H9 (cell line): ENCODE measurements around the gene CYP2B6. TPM values are rescaled to one million over a fixed set of nuclear protein-coding genes. Genes with fewer than 3 reads are reported as not detected.

Source experiments
- DNase-seq: peaks from one replicate; pipeline ENCODE4 v3.0.0-alpha.2; 2017
- H2AFZ ChIP-seq: one replicate; pipeline ENCODE4 v1.6.1; 2013; ENCODE audit warnings: mild to moderate bottlenecking, low read length, control low read depth, moderate library complexity
- H2AK5ac ChIP-seq: 2 replicates; pipeline ENCODE4 v1.6.1; 2013; ENCODE audit warnings: low read length, control low read depth, mixed read lengths; ENCODE audit not compliant: insufficient read length
- H2BK120ac ChIP-seq: one replicate; pipeline ENCODE4 v1.6.1; 2013; ENCODE audit warnings: low read depth, mild to moderate bottlenecking, low read length, control low read depth, inconsistent platforms; ENCODE audit not compliant: poor library complexity, severe bottlenecking
- H2BK12ac ChIP-seq: 2 replicates; pipeline ENCODE4 v1.6.1; 2013; ENCODE audit warnings: low read length, control low read depth, mixed read lengths, low read depth; ENCODE audit not compliant: insufficient read length
- H2BK15ac ChIP-seq: 2 replicates; pipeline ENCODE4 v1.6.1; 2013; ENCODE audit warnings: low read depth, low read length, control low read depth
- H2BK20ac ChIP-seq: one replicate; pipeline ENCODE4 v1.6.1; 2013; ENCODE audit warnings: low read depth, mild to moderate bottlenecking, low read length, control low read depth, inconsistent platforms; ENCODE audit not compliant: poor library complexity, severe bottlenecking
- H2BK5ac ChIP-seq: 2 replicates; pipeline ENCODE4 v1.6.1; 2013; ENCODE audit warnings: low read length, control low read depth, mixed read lengths; ENCODE audit not compliant: insufficient read length
- H3K14ac ChIP-seq: 2 replicates; pipeline ENCODE4 v1.6.1; 2013; ENCODE audit warnings: low read length, control low read depth; ENCODE audit not compliant: insufficient read depth
- H3K18ac ChIP-seq: 2 replicates; pipeline ENCODE4 v1.6.1; 2013; ENCODE audit warnings: low read depth, mild to moderate bottlenecking, mixed read lengths, low read length, control low read depth; ENCODE audit not compliant: insufficient read length
- H3K23ac ChIP-seq: 2 replicates; pipeline ENCODE4 v1.6.1; 2013; ENCODE audit warnings: low read length, control low read depth, mixed read lengths, low read depth; ENCODE audit not compliant: insufficient read length
- H3K23me2 ChIP-seq: 2 replicates; pipeline ENCODE4 v1.6.1; 2013; ENCODE audit warnings: low read depth, mild to moderate bottlenecking, mixed read lengths, low read length, control low read depth; ENCODE audit not compliant: insufficient read length, poor library complexity, severe bottlenecking
- H3K27ac ChIP-seq: 2 replicates; pipeline ENCODE4 v1.5.1; 2013; ENCODE audit warnings: low read length, control low read depth, mixed read lengths, low read depth; ENCODE audit not compliant: insufficient read length
- H3K27me3 ChIP-seq: 2 replicates; pipeline ENCODE4 v1.6.1; 2013; ENCODE audit warnings: low read length, control low read depth, inconsistent platforms; ENCODE audit not compliant: insufficient read depth
- H3K4ac ChIP-seq: 2 replicates; pipeline ENCODE4 v1.6.1; 2013; ENCODE audit warnings: low read depth, mild to moderate bottlenecking, control low read depth, inconsistent platforms, low read length, moderate library complexity
- H3K4me1 ChIP-seq: 2 replicates; pipeline ENCODE4 v1.6.1; 2013; ENCODE audit warnings: low read length, control low read depth, inconsistent platforms; ENCODE audit not compliant: insufficient read depth
- H3K4me2 ChIP-seq: 2 replicates; pipeline ENCODE4 v1.6.1; 2013; ENCODE audit warnings: low read length, control low read depth, mixed read lengths; ENCODE audit not compliant: insufficient read length, insufficient read depth
- H3K56ac ChIP-seq: 2 replicates; pipeline ENCODE4 v1.6.1; 2013; ENCODE audit warnings: low read depth, mild to moderate bottlenecking, mixed read lengths, low read length, control low read depth; ENCODE audit not compliant: insufficient read length
- H3K79me1 ChIP-seq: 2 replicates; pipeline ENCODE4 v1.6.1; 2013; ENCODE audit warnings: low read depth, mild to moderate bottlenecking, moderate library complexity, low read length, control low read depth, inconsistent platforms; ENCODE audit not compliant: insufficient read depth, poor library complexity, severe bottlenecking
- H3K79me2 ChIP-seq: 2 replicates; pipeline ENCODE4 v1.6.1; 2013; ENCODE audit warnings: low read length, control low read depth, inconsistent platforms; ENCODE audit not compliant: insufficient read depth
- H3K9ac ChIP-seq: 2 replicates; pipeline ENCODE4 v1.6.1; 2013; ENCODE audit warnings: low read length, control low read depth, mixed read lengths; ENCODE audit not compliant: insufficient read length; ENCODE audit errors: extremely low read depth
- H3K9me3 ChIP-seq: one replicate; pipeline ENCODE4 v1.6.1; 2013; ENCODE audit warnings: low read depth, low read length, inconsistent platforms; ENCODE audit not compliant: control insufficient read depth
- H3T11ph ChIP-seq: one replicate; pipeline ENCODE4 v1.6.1; 2013; ENCODE audit warnings: mild to moderate bottlenecking, low read length, control low read depth, inconsistent platforms
- H4K20me1 ChIP-seq: one replicate; pipeline ENCODE4 v1.6.1; 2013; ENCODE audit not compliant: control insufficient read depth, insufficient read length, insufficient read depth
- H4K5ac ChIP-seq: 2 replicates; pipeline ENCODE4 v1.6.1; 2013; ENCODE audit warnings: low read depth, mild to moderate bottlenecking, mixed read lengths, low read length, control low read depth; ENCODE audit not compliant: insufficient read length
- H4K8ac ChIP-seq: replicated peaks from 2 replicates; pipeline ENCODE4 v1.6.1; 2013; ENCODE audit warnings: low read length, control low read depth, mixed read lengths, low read depth; ENCODE audit not compliant: insufficient read length
- H4K91ac ChIP-seq: 2 replicates; pipeline ENCODE4 v1.6.1; 2013; ENCODE audit warnings: low read depth, mild to moderate bottlenecking, moderate library complexity, mixed read lengths, low read length, control low read depth; ENCODE audit not compliant: insufficient read length
- H3K27ac Mint-ChIP-seq, 3 experiments: 2 replicates in 2 of 3; 3 replicates in 1 of 3; pipeline ENCODE4 v1.8.0; 2020 to 2021; ENCODE audit warnings: mixed read lengths in 3 of 3, mild to moderate bottlenecking in 1 of 3, moderate library complexity in 1 of 3
- H3K27me3 Mint-ChIP-seq: 2 replicates; pipeline ENCODE4 v1.8.0; 2021; ENCODE audit warnings: low read depth, mild to moderate bottlenecking, moderate library complexity, mixed read lengths
- H3K36me3 Mint-ChIP-seq, 3 experiments: 2 replicates in 2 of 3; 3 replicates in 1 of 3; pipeline ENCODE4 v1.8.0; 2020 to 2021; ENCODE audit warnings: low read depth in 3 of 3, mixed read lengths in 3 of 3; ENCODE audit not compliant: insufficient read depth in 1 of 3
- H3K4me1 Mint-ChIP-seq, 2 experiments: 2 replicates each; pipeline ENCODE4 v1.8.0; 2020; ENCODE audit warnings: mixed read lengths in 2 of 2
- H3K4me3 Mint-ChIP-seq, 2 experiments: 2 replicates in 1 of 2; 3 replicates in 1 of 2; pipeline ENCODE4 v1.8.0; 2020 to 2021; ENCODE audit warnings: mild to moderate bottlenecking in 2 of 2, mixed read lengths in 2 of 2, moderate library complexity in 1 of 2
- H3K9me3 Mint-ChIP-seq, 2 experiments: 2 replicates in 1 of 2; 3 replicates in 1 of 2; pipeline ENCODE4 v1.8.0; 2020; ENCODE audit warnings: mild to moderate bottlenecking in 2 of 2, mixed read lengths in 2 of 2, moderate library complexity in 1 of 2
- CTCF ChIP-seq: fragments of 200-600 bp; sonication (generic); conservative IDR thresholded peaks from 3 replicates; pipeline ENCODE4 v1.8.0; 2021; ENCODE audit warnings: antibody characterized with exemption, mild to moderate bottlenecking
- WGBS: extraction: QIAGEN DNeasy Blood & Tissue Kit; methylation state at CpG from one replicate; pipeline ENCODE4 v1.1.7; 2013; ENCODE audit warnings: missing lambda C conversion rate, low lambda C conversion rate, mixed read lengths; ENCODE audit not compliant: insufficient read length; ENCODE audit errors: extremely low coverage; 5-methylcytosine and 5-hydroxymethylcytosine counted together
- total RNA-seq: library from RNA; stranded (reverse); gene quantifications from 2 replicates; pipeline ENCODE4 v1.2.1, GENCODE V29; 2021

Gene CYP2B6
- total RNA-seq, 1 experiment from 2014 or later, result 3.0 TPM

GRCh38 chr19:41064974-41065569 is 74.0 kb downstream of the CYP2B6 start:
- Mint-ChIP-seq H3K4me3 (no peak overlapping the region), H3K27ac (no peak overlapping the region; a peak in 1 of 7 replicates), H3K9me3 (no peaks in the 10 kb centered on the region; a peak in 1 of 5 replicates), H3K36me3 (no peaks in the 10 kb centered on the region), H3K4me1 (no peaks in the 10 kb centered on the region), H3K27me3 (peaks cover 17% of the 10 kb centered on the region)
- Histone ChIP-seq H3K18ac (no peak overlapping the region), H4K20me1 (no peaks in the 10 kb centered on the region), H2BK20ac (no peak overlapping the region), H2AFZ (peak overlapping the region; percentile 99), H3K14ac (no peak overlapping the region), H3K79me2 (no peaks in the 10 kb centered on the region), H2BK120ac (no peak overlapping the region), H3K23ac (no peak overlapping the region), H3K9ac (no peak overlapping the region), H3T11ph (no peak overlapping the region), H3K9me3 (no peaks in the 10 kb centered on the region), H3K4me2 (no peak overlapping the region), H3K4ac (no peak overlapping the region), H3K27me3 (no peaks in the 10 kb centered on the region), H4K8ac (no peak overlapping the region), H2BK12ac (no peak overlapping the region), H2AK5ac (no peak overlapping the region), H3K23me2 (no peaks in the 10 kb centered on the region), H3K79me1 (no peaks in the 10 kb centered on the region), H4K5ac (no peak overlapping the region), H4K91ac (no peak overlapping the region), H3K56ac (no peak overlapping the region), H2BK15ac (no peak overlapping the region), H3K4me1 (no peaks in the 10 kb centered on the region), H3K27ac (no peak overlapping the region), H2BK5ac (no peak overlapping the region)
- TF ChIP-seq CTCF, result no peak
- no CpG with 5 or more reads among the region's 7 CpGs for WGBS
- DNase-seq, result peak; percentile 54

Other genes starting within 250 kb of the CYP2B6 start
- gene ACTMAP, start 240.8 kb upstream of the CYP2B6 start, total RNA-seq, result 27.7 and 31.5 TPM in 2 replicates
- 199 and 225 TPM in 2 replicates for gene SNRPA, start 240.1 kb upstream of the CYP2B6 start, total RNA-seq
- gene MIA, start 215.8 kb upstream of the CYP2B6 start, total RNA-seq, result not detected in 2 replicates
- 22.6 and 26.8 TPM in 2 replicates for gene RAB4B, start 213.0 kb upstream of the CYP2B6 start, total RNA-seq
- gene EGLN2, start 192.1 kb upstream of the CYP2B6 start, total RNA-seq, result 126 and 131 TPM in 2 replicates
- 0.28 TPM in 1 of 2 replicates, not detected in the other for gene CYP2A6, start 140.8 kb upstream of the CYP2B6 start, total RNA-seq
- gene CYP2A7, start 109.1 kb upstream of the CYP2B6 start, total RNA-seq, result not detected in 2 replicates
- gene CYP2A13, start 97.2 kb downstream of the CYP2B6 start, total RNA-seq, result 0.63 and 0.72 TPM in 2 replicates
- gene CYP2F1, start 123.2 kb downstream of the CYP2B6 start, total RNA-seq, result 0.63 TPM in 1 of 2 replicates, not detected in the other
- 159 and 175 TPM in 2 replicates for gene CYP2S1, start 201.9 kb downstream of the CYP2B6 start, total RNA-seq
- gene AXL, start 227.9 kb downstream of the CYP2B6 start, total RNA-seq, result 29.4 and 30.3 TPM in 2 replicates